ENCODE data around the gene CES2. TPM values are rescaled to one million over a fixed set of nuclear protein-coding genes. Genes with fewer than 3 reads are reported as not detected.
"Not testable (repeated sequence)": the region's sequence is repeated elsewhere in the genome, so short reads cannot be mapped to it uniquely, and the experiment has no call there.

Gene CES2
- total RNA-seq, 1 donor from 2014 or later = 35.1 TPM

DNA sequence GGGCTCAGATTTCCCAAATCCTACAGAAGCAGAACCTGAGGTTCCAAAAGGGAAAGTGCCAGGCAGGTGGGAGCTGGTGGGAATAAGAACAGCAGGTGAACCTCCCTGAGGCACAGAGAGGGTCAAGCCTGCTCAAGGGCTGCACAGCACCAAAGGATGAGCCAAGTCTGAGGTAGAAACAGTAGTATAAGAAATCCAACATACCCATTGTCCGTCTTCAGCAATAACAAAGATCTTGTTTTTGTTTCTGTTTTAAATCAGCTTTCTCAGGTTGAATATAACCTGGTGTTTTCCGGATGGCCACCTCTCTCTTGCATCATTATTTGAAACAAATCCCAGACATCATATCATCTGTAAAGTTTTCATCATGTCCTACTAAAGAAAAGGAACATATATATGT is 15.1 kb downstream of the CES2 start:
- DNase-seq (no peak), ATAC-seq (no peak)
- Histone ChIP-seq H3K27ac (no peak overlapping the region), H3K4me1 (peaks cover 12% of the 10 kb centered on the region), H3K9me3 (no peaks in the 10 kb centered on the region), H3K4me3 (no peak overlapping the region), H3K27me3 (ENCODE audit: low read depth) (peaks cover 18% of the 10 kb centered on the region), H3K36me3 (no peaks in the 10 kb centered on the region)
- intact Hi-C loops (cut with DNase I) = no loop called here
- TF ChIP-seq, protein P1, sequence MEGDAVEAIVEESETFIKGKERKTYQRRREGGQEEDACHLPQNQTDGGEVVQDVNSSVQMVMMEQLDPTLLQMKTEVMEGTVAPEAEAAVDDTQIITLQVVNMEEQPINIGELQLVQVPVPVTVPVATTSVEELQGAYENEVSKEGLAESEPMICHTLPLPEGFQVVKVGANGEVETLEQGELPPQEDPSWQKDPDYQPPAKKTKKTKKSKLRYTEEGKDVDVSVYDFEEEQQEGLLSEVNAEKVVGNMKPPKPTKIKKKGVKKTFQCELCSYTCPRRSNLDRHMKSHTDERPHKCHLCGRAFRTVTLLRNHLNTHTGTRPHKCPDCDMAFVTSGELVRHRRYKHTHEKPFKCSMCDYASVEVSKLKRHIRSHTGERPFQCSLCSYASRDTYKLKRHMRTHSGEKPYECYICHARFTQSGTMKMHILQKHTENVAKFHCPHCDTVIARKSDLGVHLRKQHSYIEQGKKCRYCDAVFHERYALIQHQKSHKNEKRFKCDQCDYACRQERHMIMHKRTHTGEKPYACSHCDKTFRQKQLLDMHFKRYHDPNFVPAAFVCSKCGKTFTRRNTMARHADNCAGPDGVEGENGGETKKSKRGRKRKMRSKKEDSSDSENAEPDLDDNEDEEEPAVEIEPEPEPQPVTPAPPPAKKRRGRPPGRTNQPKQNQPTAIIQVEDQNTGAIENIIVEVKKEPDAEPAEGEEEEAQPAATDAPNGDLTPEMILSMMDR (IDR thresholded peaks at IDR 0.05) = no peak

DNA sequence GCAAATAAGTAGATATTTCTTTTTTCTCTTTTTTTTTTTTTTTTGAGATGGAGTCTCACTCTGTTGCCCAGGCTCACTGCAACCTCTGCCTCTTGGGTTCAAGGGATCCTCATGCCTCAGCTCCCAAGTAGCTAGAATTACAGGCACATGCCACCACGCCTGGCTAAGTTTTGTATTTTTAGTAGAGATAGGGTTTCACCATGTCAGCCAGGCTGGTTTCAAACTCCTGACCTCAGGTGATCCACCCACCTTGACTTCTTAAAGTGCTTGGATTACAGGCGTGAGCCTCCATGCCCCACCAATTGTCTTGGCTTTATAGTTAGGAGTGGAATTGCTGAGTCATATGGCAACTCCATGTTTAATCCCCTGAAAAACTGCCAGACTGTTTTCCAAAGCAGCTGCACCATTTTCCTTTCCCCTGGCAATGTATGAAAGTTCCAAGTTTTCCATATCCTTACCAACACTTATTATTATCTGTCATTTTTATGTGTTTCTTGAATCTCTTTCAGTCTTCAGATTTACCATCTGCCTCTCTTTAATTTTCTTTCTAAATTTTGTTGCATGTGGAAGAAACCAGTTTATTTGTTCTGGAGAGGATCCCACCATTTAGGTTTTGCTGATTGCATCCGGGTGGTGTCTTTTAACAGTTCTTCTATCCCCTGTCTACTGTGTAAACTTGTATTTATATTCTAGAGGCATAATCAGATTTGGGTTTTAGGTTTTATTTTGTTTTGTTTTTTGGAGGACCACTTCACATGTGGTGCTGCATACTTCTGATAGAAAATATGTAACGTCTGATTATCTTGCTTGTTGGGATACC is 15.9 kb downstream of the CES2 start:
- Histone ChIP-seq H3K27me3 (ENCODE audit: low read depth) (peaks cover 18% of the 10 kb centered on the region), H3K4me3 (no peak overlapping the region), H3K9me3 (no peaks in the 10 kb centered on the region), H3K36me3 (no peaks in the 10 kb centered on the region), H3K4me1 (peaks cover 12% of the 10 kb centered on the region), H3K27ac (no peak overlapping the region)
- ATAC-seq = no peak
- DNase-seq = no peak
- intact Hi-C loops (cut with DNase I) = no loop called here
- TF ChIP-seq, protein P1 (IDR thresholded peaks at IDR 0.05) = no peak

DNA sequence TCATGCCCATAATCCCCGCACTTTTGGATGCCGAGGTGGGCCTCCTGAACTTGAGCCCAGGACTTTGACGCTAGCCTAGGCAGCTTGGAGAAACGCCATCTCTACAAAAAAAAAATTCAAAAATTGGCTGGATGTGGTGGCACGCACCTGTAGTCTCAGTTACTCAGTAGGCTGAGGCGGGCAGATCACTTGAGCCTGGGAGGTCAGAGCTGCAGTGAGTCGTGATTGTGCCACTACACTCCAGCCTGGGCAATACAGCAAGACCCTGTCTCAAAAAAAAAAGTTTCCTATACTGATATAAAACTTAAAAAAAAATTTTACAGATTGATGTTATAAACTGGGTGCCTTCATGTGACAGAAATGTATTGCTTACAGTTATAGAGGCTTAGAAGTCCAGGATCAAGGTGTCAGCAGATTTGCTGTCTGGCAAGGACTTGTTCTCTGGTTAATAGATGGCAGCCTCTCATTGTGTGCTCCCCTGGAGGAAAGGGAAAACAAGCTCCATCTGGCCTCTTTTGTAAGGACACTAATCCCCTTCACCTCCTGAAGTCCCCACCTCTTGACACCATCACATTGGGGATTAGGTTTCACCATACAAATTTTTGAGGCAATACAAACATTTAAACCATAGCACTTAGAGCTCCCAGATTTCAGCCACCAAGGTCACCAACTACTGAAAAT is 17.3 kb downstream of the CES2 start:
- Histone ChIP-seq H3K27ac (no peak overlapping the region), H3K4me1 (peaks cover 12% of the 10 kb centered on the region), H3K27me3 (ENCODE audit: low read depth) (peaks cover 18% of the 10 kb centered on the region), H3K4me3 (no peak overlapping the region), H3K9me3 (no peaks in the 10 kb centered on the region), H3K36me3 (no peaks in the 10 kb centered on the region)
- no peak for DNase-seq
- intact Hi-C loops (cut with DNase I) = no loop called here
- TF ChIP-seq, protein P1 (IDR thresholded peaks at IDR 0.05) = no peak
- ATAC-seq = no peak

DNA sequence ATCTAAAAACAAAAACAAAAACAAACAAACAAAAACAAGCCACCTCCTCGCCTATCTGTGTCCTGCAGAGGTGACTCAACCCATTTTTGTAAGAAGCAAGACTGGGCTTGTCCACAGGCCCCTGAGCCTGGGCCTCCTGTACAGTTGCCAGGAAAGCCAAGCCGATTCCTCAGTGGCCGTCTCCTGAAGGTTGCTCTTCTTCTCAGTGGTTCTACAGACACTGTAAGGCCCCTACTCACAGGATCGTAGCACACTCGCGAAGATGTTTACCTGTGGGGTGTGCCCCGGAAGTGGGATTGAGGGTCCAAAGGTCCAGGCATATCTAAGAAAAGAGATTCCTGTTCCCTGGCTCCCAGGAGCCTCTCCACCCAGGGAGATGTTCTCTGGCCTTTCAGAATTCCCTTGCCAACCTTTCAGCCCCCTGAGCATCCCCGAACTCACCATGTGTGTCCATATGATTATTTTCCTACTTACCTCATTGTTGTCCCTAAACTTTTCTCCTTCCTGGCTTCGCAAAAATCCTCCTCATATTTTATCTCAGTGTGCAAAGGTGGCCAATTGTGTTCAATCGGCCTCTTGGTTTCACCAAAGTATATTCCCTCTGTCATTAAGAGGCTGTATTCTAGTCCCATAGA is 18.3 kb downstream of the CES2 start:
- no peak overlapping the region for H3K27ac ChIP-seq
- H3K4me3 ChIP-seq = no peak overlapping the region
- peaks cover 6% of the 10 kb centered on the region for H3K4me1 ChIP-seq
- intact Hi-C loops (cut with DNase I) = no loop called here
- H3K36me3 ChIP-seq = no peaks in the 10 kb centered on the region
- TF ChIP-seq, protein P1 (IDR thresholded peaks at IDR 0.05) = no peak
- H3K27me3 ChIP-seq (ENCODE audit: low read depth) = peaks cover 17% of the 10 kb centered on the region
- DNase-seq (no peak), ATAC-seq (no peak)
- H3K9me3 ChIP-seq = no peaks in the 10 kb centered on the region

DNA sequence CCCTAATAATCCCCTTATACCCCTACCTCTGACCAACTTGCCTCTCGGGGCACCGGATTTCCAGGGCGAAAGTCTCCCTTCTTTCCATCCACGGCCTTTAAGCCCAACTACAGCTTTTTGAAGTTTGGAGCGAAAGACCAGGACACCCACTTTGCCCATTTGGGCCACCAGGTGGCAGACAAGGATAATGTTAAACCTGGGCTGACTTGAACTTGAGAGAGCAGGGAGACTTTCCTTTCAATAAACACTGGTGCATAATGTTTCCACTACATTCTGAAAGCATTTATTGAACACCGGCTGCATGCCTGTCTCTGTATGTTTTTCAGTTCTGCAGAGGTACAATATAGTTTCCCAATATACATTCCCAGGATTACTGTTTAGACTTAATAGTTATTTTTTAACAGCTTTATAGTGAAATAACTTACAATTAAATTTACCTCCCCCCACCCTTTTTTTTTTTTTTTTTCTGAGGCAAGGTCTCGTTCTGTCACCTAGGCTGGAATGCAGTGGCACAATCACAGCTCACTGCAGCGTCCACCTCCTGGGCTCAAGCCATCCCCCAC is 18.9 kb downstream of the CES2 start:
- H3K36me3 ChIP-seq = no peaks in the 10 kb centered on the region
- H3K27ac ChIP-seq = no peak overlapping the region
- no peaks in the 10 kb centered on the region for H3K9me3 ChIP-seq
- no peaks in the 10 kb centered on the region for H3K4me1 ChIP-seq
- intact Hi-C loops (cut with DNase I) = no loop called here
- DNase-seq = peak; percentile 70
- TF ChIP-seq, protein P1 (IDR thresholded peaks at IDR 0.05) = peak; percentile 83
- H3K27me3 ChIP-seq (ENCODE audit: low read depth) = peaks cover 11% of the 10 kb centered on the region
- no peak overlapping the region for H3K4me3 ChIP-seq
- peak; percentile 87 to 89 for ATAC-seq

DNA sequence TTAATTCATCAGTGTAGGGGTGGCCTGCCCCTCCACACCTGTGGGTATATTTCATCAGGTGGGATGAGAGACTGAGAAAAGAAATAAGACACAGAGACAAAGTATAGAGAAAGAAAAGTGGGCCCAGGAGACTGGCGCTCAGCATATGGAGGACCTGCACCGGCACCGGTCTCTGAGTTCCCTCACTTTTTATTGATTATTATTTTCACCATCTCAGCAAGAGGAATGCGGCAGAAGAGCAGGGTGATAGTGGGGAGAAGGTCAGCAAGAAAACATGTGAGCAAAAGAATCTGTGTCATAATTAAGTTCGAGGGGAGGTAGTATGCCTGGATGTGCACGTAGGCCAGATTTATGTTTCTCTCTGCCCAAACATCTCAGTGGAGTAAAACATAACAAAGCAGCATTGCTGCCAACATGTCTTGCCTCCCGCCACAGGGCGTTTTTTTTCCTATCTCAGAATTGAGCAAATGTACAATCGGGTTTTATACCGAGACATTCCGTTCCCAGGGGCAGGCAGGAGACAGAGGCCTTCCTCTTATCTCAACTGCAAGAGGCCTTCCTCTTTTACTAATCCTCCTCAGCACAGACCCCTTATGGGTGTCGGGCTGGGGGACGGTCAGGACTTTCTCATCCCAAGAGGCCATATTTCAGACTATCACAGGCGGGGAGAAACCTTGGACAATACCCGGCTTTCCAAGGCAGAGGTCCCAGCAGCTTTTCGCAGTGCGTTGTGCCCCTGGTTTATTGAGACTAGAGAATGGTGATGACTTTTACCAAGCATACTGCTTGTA is 20.2 kb downstream of the CES2 start:
- H3K9me3 ChIP-seq; DNase-seq; H3K36me3 ChIP-seq; ATAC-seq; H3K27ac ChIP-seq; H3K4me3 ChIP-seq; H3K27me3 ChIP-seq (ENCODE audit: low read depth); H3K4me1 ChIP-seq; intact Hi-C loops (cut with DNase I): not testable (repeated sequence)

DNA sequence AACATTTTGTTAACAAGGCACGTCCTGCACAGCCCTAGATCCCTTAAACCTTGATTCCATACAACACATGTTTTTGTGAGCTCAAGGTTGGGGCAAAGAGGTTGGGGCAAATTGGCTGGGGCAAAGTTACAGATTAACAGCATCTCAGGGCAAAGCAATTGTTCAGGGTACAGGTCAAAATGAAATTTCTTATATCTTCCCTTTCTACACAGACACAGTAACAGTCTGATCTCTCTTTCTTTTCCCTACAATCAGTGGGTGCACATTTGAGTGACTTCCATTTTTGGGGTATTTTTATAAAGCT is 20.8 kb downstream of the CES2 start:
- H3K9me3 ChIP-seq; H3K27me3 ChIP-seq (ENCODE audit: low read depth); H3K4me1 ChIP-seq; DNase-seq; H3K4me3 ChIP-seq; H3K36me3 ChIP-seq; ATAC-seq; H3K27ac ChIP-seq; intact Hi-C loops (cut with DNase I): not testable (repeated sequence)
